KMS-11 (cell line): ENCODE results near the gene DISP2.

ENCODE experiments used
- H2AFZ ChIP-seq: fragments of 200-600 bp; sonication (generic); 2 replicates; pipeline ENCODE4 v1.6.1; 2016; ENCODE audit warnings: antibody characterized with exemption, mixed run types, low read depth
- H3K27ac ChIP-seq: fragments of 200-600 bp; sonication (generic); 2 replicates; pipeline ENCODE4 v1.6.1; 2016; ENCODE audit warnings: mild to moderate bottlenecking, mixed run types
- H3K27me3 ChIP-seq: fragments of 200-600 bp; sonication (generic); 2 replicates; pipeline ENCODE4 v1.6.1; 2017; ENCODE audit warnings: mild to moderate bottlenecking, low read depth, mixed run types, moderate library complexity; ENCODE audit not compliant: insufficient read depth
- H3K36me3 ChIP-seq: fragments of 200-600 bp; sonication (generic); 2 replicates; pipeline ENCODE4 v1.6.1; 2017; ENCODE audit warnings: mild to moderate bottlenecking, mixed run types; ENCODE audit not compliant: insufficient read depth
- H3K4me1 ChIP-seq: fragments of 200-600 bp; sonication (generic); 2 replicates; pipeline ENCODE4 v1.6.1; 2016; ENCODE audit warnings: mild to moderate bottlenecking, low read depth, mixed run types; ENCODE audit not compliant: poor library complexity, severe bottlenecking
- H3K4me2 ChIP-seq: fragments of 200-600 bp; sonication (generic); 2 replicates; pipeline ENCODE4 v1.7.0; 2016; ENCODE audit warnings: mild to moderate bottlenecking, mixed run types
- H3K4me3 ChIP-seq: fragments of 200-600 bp; sonication (generic); IDR thresholded peaks from 2 replicates; pipeline ENCODE4 v1.6.1; 2017; ENCODE audit warnings: low read depth, low read length, mixed read lengths; ENCODE audit not compliant: insufficient read depth
- H3K79me2 ChIP-seq: fragments of 200-600 bp; sonication (generic); 2 replicates; pipeline ENCODE4 v1.6.1; 2016; ENCODE audit warnings: low read depth, mixed run types; ENCODE audit not compliant: insufficient read depth
- H3K9ac ChIP-seq: fragments of 200-600 bp; sonication (generic); 2 replicates; pipeline ENCODE4 v1.6.1; 2016; ENCODE audit warnings: mild to moderate bottlenecking, mixed run types
- H4K20me1 ChIP-seq: fragments of 200-600 bp; sonication (generic); 2 replicates; pipeline ENCODE4 v1.6.1; 2016; ENCODE audit warnings: mild to moderate bottlenecking, mixed run types; ENCODE audit not compliant: insufficient read depth
- TF ChIP-seq, protein P1 (sequence below): fragments of 200-600 bp; sonication (generic); conservative IDR thresholded peaks from 2 replicates; pipeline ENCODE4 v1.6.1; 2017; ENCODE audit warnings: low read depth, mild to moderate bottlenecking, antibody characterized with exemption, low read length, moderate library complexity, mixed read lengths

Gene DISP2

DNA sequence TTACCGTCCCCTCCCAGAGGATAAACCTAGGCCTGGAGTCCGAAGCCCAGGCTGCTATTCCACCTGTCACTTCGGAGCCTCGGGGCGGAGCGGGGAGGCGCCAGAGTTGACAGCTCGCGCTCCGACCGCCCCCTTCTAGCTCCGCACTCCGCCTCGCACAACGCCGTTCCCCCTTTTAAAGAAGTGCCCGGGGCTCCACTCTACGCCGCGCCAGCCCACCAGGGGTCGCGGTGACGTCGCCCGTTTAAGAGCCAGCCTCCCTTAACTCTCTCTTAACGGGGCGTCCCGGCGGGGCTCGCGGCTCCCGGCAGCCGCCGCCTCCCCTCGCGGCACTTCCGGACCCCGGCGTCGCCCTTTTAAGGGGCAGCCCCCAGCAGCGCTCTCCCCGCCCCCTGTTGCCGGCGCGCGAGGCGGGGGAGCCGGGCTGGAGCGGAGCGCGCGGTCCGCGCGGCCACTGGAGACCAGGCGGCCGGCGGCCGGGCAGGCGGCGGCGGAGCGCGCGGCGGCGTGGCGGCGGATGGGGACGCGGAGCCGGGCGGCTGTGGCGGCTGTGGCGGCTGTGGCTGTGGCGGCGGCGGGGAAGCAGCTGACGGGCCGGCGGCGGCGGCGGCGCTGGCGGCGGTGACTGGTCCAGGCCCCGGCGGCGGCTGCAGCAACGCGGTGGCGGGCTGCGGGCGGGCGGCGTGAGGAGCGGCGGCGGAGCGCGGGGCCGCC is 34.6 kb upstream of the DISP2 start, which contains the start of gene INAFM2:
TSS of gene INAFM2 (plus strand) at position 454 of the 714 bp plus-strand sequence. CDS start 364 bp downstream, outside the sequence.
- H3K79me2 ChIP-seq: peaks cover 31% of the 10 kb centered on the region
- TF ChIP-seq, protein P1, sequence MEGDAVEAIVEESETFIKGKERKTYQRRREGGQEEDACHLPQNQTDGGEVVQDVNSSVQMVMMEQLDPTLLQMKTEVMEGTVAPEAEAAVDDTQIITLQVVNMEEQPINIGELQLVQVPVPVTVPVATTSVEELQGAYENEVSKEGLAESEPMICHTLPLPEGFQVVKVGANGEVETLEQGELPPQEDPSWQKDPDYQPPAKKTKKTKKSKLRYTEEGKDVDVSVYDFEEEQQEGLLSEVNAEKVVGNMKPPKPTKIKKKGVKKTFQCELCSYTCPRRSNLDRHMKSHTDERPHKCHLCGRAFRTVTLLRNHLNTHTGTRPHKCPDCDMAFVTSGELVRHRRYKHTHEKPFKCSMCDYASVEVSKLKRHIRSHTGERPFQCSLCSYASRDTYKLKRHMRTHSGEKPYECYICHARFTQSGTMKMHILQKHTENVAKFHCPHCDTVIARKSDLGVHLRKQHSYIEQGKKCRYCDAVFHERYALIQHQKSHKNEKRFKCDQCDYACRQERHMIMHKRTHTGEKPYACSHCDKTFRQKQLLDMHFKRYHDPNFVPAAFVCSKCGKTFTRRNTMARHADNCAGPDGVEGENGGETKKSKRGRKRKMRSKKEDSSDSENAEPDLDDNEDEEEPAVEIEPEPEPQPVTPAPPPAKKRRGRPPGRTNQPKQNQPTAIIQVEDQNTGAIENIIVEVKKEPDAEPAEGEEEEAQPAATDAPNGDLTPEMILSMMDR: peak; percentile 49
- peak within 1 kb of the TSS; percentile 99 for H3K4me2 ChIP-seq
- peak within 1 kb of the TSS; percentile 62 for H3K9ac ChIP-seq
- H2AFZ ChIP-seq: peak within 1 kb of the TSS; percentile 78
- H3K36me3 ChIP-seq: no peaks in the 10 kb centered on the region
- H3K27me3 ChIP-seq: no peaks in the 10 kb centered on the region
- no peaks in the 10 kb centered on the region for H4K20me1 ChIP-seq
- peaks cover 47% of the 10 kb centered on the region for H3K4me1 ChIP-seq
- no peak within 1 kb of the TSS for H3K4me3 ChIP-seq
- peak within 1 kb of the TSS; percentile 19; the same call in 1 of the 2 replicates for H3K27ac ChIP-seq

DNA sequence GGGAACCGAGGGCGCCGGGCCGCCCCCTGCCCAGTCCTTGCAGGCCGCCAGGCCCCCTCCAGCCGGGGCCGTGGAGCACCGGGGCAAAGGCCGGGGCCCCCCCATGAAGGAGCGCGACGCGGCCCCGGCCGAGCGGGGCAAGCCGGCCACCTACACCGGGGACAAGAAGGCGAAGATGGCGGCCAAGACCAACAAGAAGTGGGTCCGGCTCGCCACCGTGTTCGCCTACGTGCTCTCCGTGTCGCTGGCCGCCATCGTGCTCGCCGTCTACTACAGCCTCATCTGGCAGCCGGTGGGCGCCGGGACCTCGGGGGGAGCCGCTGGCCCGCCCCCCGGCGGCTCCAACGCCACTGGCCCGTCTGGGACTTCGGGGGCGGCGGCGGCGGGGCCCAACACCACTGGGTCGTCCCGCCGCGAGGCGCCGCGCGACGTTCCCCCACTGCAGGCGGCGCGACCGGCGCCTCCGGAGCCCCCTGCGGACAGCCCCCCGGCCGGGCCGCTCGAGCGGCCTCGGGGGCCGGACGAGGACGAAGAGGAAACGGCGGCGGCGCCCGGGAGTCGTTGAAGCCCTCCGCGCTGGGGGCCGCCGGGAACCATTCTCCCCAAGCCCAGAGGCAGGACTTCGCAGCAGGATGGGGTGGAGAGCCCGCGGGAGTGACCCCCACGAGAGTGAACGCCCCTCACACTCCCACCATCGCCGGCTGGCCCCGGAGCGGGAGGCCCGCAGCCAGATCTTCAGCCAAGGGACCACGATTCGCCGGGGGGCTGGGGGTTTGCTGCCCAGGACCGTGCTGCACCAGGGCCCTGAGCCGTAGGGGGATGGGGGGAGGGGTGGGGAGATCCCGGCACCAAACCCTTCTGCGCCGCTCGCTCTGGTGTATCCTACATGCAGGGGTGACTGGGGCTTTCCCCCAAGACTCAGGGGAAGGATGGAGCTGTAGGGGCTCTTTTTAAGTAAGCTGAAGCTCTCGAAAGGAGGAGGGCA is 33.8 kb upstream of the DISP2 start:
- H3K36me3 ChIP-seq: no peaks in the 10 kb centered on the region
- no peaks in the 10 kb centered on the region for H3K27me3 ChIP-seq
- H2AFZ ChIP-seq: no peak overlapping the region
- peak overlapping the region; percentile 97 for H3K27ac ChIP-seq
- peaks cover 56% of the 10 kb centered on the region for H3K4me1 ChIP-seq
- no peak overlapping the region for H3K4me3 ChIP-seq
- peak overlapping the region; percentile 62 for H3K9ac ChIP-seq
- no peaks in the 10 kb centered on the region for H4K20me1 ChIP-seq
- TF ChIP-seq, protein P1: no peak
- peak overlapping the region; percentile 99 for H3K4me2 ChIP-seq
- peaks cover 31% of the 10 kb centered on the region for H3K79me2 ChIP-seq

DNA sequence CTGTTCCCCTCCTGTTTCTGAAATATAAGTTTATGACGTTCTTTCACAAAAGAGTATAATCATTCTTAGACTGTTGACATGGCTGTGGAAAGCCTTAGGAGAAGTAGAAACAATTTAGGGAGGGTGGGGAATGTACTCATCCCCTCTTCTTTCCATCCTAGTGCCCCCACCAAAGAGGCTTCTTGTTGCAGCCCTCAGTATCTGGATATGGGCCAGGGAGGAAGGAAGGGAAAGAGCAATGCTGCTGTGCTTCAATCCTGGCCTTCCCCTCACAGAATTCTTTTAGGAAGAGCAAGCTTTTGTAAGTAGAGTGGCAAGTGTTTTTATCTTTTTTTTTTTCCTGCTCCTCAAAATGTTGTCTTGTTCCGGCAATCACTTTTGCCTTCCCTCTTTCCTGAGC is 32.8 kb upstream of the DISP2 start:
- Histone ChIP-seq H3K9ac (peak overlapping the region; percentile 62; the same call in 1 of the 2 replicates), H3K4me2 (peak overlapping the region; percentile 99), H3K4me1 (peaks cover 65% of the 10 kb centered on the region), H3K4me3 (no peak overlapping the region), H3K79me2 (peaks cover 31% of the 10 kb centered on the region), H2AFZ (no peak overlapping the region), H3K36me3 (no peaks in the 10 kb centered on the region), H3K27me3 (no peaks in the 10 kb centered on the region), H3K27ac (peak overlapping the region; percentile 97; the same call in 1 of the 2 replicates), H4K20me1 (no peaks in the 10 kb centered on the region)
- TF ChIP-seq, protein P1: no peak

DNA sequence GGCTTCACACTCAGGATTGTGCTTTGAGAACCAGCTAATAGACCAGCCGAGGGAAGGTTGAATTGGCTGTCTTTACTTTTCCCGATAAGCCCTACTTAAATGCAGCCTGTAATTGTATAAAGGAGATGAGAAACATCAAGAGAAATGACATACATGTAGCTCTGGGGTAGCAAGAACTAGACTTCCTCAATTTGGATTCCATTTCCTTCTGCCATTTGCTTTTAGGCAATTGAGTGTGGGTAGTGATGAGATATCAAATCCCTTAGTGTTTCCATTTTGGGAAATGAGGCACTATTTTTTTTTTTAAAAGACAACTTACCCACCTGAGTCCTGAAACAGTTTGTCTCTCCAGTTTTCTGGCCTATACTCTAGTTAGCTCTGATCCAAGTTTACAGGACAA is 32.3 kb upstream of the DISP2 start:
- Histone ChIP-seq H3K4me1 (peaks cover 69% of the 10 kb centered on the region), H3K36me3 (no peaks in the 10 kb centered on the region), H3K27me3 (no peaks in the 10 kb centered on the region), H3K4me2 (peak overlapping the region; percentile 99), H4K20me1 (no peaks in the 10 kb centered on the region), H3K27ac (peak overlapping the region; percentile 97; the same call in 1 of the 2 replicates), H3K4me3 (no peak overlapping the region), H3K9ac (peak overlapping the region; percentile 62; the same call in 1 of the 2 replicates), H2AFZ (no peak overlapping the region), H3K79me2 (peaks cover 31% of the 10 kb centered on the region)
- TF ChIP-seq, protein P1: no peak
